HL-60 (cell line): ENCODE results near the gene TNFRSF12A.

Experiments
- CTCF ChIP-seq: IDR thresholded peaks from one replicate; pipeline ENCODE4 v1.5.1; 2011; ENCODE audit warnings: low read length, control low read depth, inconsistent platforms; ENCODE audit not compliant: insufficient read depth
- POLR2AphosphoS5 ChIP-seq: IDR thresholded peaks from 2 replicates; pipeline ENCODE4 v1.6.1; 2012; ENCODE audit warnings: low read depth
- SPI1 ChIP-seq: IDR thresholded peaks from 2 replicates; pipeline ENCODE4 v1.6.1; 2012; ENCODE audit warnings: low read depth, mild to moderate bottlenecking, borderline replicate concordance

GRCh38 chr16:3046641-3047386 is 26.6 kb downstream of the TNFRSF12A start:
- TF ChIP-seq CTCF (no peak), POLR2AphosphoS5 (no peak), SPI1 (no peak)
